Lung (tissue), 12 donors: ENCODE measurements around the gene THEMIS. TPM values are rescaled to one million over a fixed set of nuclear protein-coding genes. Genes with fewer than 3 reads are reported as not detected.
A peak's percentile ranks its signal among the peaks of the same experiment; 100 is the strongest.

Experiments used
- ATAC-seq: fragments of 200-7000 bp; cut with Tn5 transposase; one replicate; pipeline ENCODE4 v1.9.1; 2020; ENCODE audit warnings: moderate number of reproducible peaks; ENCODE audit not compliant: insufficient read depth, low FRiP score
- DNase-seq, 3 donors: peaks; one replicate each; pipeline ENCODE4 v3.0.0-alpha.2; 2013 to 2017
- H3K27ac ChIP-seq, 2 donors: one replicate each; pipeline ENCODE4 v1.5.1; 2013; ENCODE audit warnings: mild to moderate bottlenecking in 2 of 2, moderate library complexity in 2 of 2, control low read depth in 1 of 2, inconsistent platforms in 1 of 2, low read depth in 1 of 2, low read length in 1 of 2
- H3K27me3 ChIP-seq, 3 donors: one replicate each; pipeline ENCODE4 v1.5.1; 2013; ENCODE audit warnings: low read length in 2 of 3; ENCODE audit not compliant: control insufficient read depth in 3 of 3, insufficient read depth in 3 of 3
- H3K36me3 ChIP-seq, 4 donors: one replicate each; pipeline ENCODE4 v1.5.1; 2013; ENCODE audit warnings: low read length in 4 of 4, mild to moderate bottlenecking in 1 of 4, moderate library complexity in 1 of 4; ENCODE audit not compliant: control insufficient read depth in 4 of 4, insufficient read depth in 4 of 4
- H3K4me1 ChIP-seq, 5 donors: one replicate each; pipeline ENCODE4 v1.5.1; 2013; ENCODE audit warnings: low read length in 5 of 5, mild to moderate bottlenecking in 2 of 5, moderate library complexity in 1 of 5; ENCODE audit not compliant: control insufficient read depth in 5 of 5, insufficient read depth in 5 of 5
- H3K4me3 ChIP-seq: one replicate; pipeline ENCODE4 v1.5.1; 2013; ENCODE audit warnings: mild to moderate bottlenecking, control low read depth, moderate library complexity
- H3K9ac ChIP-seq, 2 donors: one replicate each; pipeline ENCODE4 v1.5.1; 2013; ENCODE audit warnings: low read length in 2 of 2, control low read depth in 1 of 2; ENCODE audit not compliant: insufficient read depth in 1 of 2
- H3K9me3 ChIP-seq, 4 donors: one replicate each; pipeline ENCODE4 v1.5.1; 2013; ENCODE audit warnings: low read length in 3 of 4, mild to moderate bottlenecking in 1 of 4, moderate library complexity in 1 of 4; ENCODE audit not compliant: control insufficient read depth in 4 of 4, insufficient read depth in 3 of 4
- WGBS, 2 donors: extraction: QIAGEN DNeasy Blood & Tissue Kit; methylation state at CpG; one replicate each; pipeline ENCODE4 v1.1.7; 2013; 5-methylcytosine and 5-hydroxymethylcytosine counted together
- polyA plus RNA-seq, 2 donors: library from polyadenylated mRNA; stranded (reverse); fragments of 200-250 nt; gene quantifications; one replicate each; pipeline ENCODE4 v1.2.1, GENCODE V29; 2013
- total RNA-seq, 2 donors: library from RNA; depleted of rRNA in 1 of 2; stranded (reverse); fragments of >200 nt in 1 of 2; gene quantifications; one replicate each; pipeline ENCODE4 v1.2.1, GENCODE V29; 2014 to 2021
- TF ChIP-seq, protein P1 (sequence below): IDR thresholded peaks from 2 replicates; pipeline ENCODE4 v1.5.1; 2012; ENCODE audit warnings: mild to moderate bottlenecking; ENCODE audit errors: control extremely low read depth, extremely low read depth
- donor health status: control.
- donor health status: control.
- donor health status: Bipolar disorder and iron deficiency.
- donor health status: healthy.
- donor health status: DM: yes; HTN: yes; CAD: no.

Gene THEMIS
- total and polyA plus RNA-seq, 4 donors = 0.22 to 0.86 (median 0.54) TPM

GRCh38 chr6:127725821-127726220, 175.0 kb downstream of the THEMIS start:
- no peaks in the 10 kb centered on the region for H3K36me3 ChIP-seq
- H3K27me3 ChIP-seq = no peaks in the 10 kb centered on the region
- no peak overlapping the region for H3K9ac ChIP-seq
- ATAC-seq = no peak
- 33 to 46% methylated on average over 1 of the region's 1 CpG for WGBS, 2 donors
- no peaks in the 10 kb centered on the region for H3K9me3 ChIP-seq
- no peak overlapping the region for H3K4me3 ChIP-seq
- TF ChIP-seq, protein P1, sequence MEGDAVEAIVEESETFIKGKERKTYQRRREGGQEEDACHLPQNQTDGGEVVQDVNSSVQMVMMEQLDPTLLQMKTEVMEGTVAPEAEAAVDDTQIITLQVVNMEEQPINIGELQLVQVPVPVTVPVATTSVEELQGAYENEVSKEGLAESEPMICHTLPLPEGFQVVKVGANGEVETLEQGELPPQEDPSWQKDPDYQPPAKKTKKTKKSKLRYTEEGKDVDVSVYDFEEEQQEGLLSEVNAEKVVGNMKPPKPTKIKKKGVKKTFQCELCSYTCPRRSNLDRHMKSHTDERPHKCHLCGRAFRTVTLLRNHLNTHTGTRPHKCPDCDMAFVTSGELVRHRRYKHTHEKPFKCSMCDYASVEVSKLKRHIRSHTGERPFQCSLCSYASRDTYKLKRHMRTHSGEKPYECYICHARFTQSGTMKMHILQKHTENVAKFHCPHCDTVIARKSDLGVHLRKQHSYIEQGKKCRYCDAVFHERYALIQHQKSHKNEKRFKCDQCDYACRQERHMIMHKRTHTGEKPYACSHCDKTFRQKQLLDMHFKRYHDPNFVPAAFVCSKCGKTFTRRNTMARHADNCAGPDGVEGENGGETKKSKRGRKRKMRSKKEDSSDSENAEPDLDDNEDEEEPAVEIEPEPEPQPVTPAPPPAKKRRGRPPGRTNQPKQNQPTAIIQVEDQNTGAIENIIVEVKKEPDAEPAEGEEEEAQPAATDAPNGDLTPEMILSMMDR = no peak
- H3K27ac ChIP-seq = no peak overlapping the region
- H3K4me1 ChIP-seq = peaks cover 0 to 3% (median 0%) of the 10 kb centered on the region in 5 donors
- DNase-seq = no peak

DNA sequence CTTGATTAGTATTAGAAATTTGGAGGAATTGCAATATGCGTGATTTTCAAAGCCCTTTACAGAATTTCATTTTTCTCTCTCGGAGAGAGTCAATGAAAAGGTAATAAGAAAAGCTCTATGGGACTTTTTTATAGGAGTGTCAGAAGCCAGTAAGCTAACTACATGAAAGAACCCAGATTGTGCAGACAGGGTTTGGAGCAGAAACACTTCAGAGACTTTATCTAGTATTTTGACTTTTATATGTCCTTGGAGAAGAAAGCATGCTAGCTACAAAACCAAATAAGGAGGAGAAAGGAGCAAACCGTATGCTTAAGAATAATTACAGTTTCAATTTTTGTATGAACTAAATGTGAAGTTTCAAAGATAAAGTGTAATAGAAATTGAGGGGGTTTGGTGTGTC, 182.2 kb downstream of the THEMIS start:
- Histone ChIP-seq H3K4me3 (no peak overlapping the region), H3K36me3 (no peaks in the 10 kb centered on the region), H3K9me3 (no peaks in the 10 kb centered on the region), H3K9ac (no peak overlapping the region), H3K27me3 (no peaks in the 10 kb centered on the region), H3K27ac (no peak overlapping the region), H3K4me1 (peaks cover 0 to 3% (median 0%) of the 10 kb centered on the region in 5 donors)
- TF ChIP-seq, protein P1 = no peak
- WGBS, 2 donors = 86 to 88% methylated on average over 3 of the region's 3 CpGs
- no peak for DNase-seq
- ATAC-seq = no peak

DNA sequence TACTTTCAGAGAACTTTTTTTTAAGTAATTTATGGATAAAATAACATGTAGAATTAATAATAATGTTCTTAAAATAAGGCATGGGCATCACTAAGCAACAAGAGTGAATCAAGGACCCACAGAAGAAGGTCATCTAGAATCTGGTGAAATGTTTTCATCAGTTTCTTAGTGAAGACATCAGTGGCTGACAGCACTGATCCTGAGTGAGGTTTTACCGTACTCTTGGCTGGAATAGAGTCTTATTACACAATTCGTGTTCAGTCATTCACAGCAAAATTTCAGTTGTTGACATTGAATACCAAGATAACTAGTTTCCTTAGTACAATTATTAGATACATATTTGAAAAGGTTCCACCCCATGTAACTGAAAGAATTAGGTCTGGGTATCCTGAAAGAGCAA, 183.5 kb downstream of the THEMIS start:
- TF ChIP-seq, protein P1 = no peak
- no peak for ATAC-seq
- H3K4me3 ChIP-seq = no peak overlapping the region
- WGBS, 2 donors = 59 to 65% methylated on average over 2 of the region's 2 CpGs
- no peak overlapping the region for H3K9ac ChIP-seq
- H3K36me3 ChIP-seq = no peaks in the 10 kb centered on the region
- H3K4me1 ChIP-seq = peaks cover 0 to 3% (median 0%) of the 10 kb centered on the region in 5 donors
- H3K27ac ChIP-seq = no peak overlapping the region
- no peaks in the 10 kb centered on the region for H3K9me3 ChIP-seq
- DNase-seq = peak in 1 of 3 donors; percentile 32
- H3K27me3 ChIP-seq = no peaks in the 10 kb centered on the region

- Histone ChIP-seq H3K27me3 (no peaks in the 10 kb centered on the region), H3K9me3 (no peaks in the 10 kb centered on the region), H3K36me3 (no peaks in the 10 kb centered on the region), H3K27ac (no peak overlapping the region), H3K9ac (no peak overlapping the region), H3K4me1 (no peaks in the 10 kb centered on the region), H3K4me3 (no peak overlapping the region)
- TF ChIP-seq, protein P1 = no peak
- DNase-seq (no peak), ATAC-seq (no peak)
- 69 to 84% methylated on average over 2 of the region's 2 CpGs for WGBS, 2 donors
These were observed 184.4 kb downstream of the THEMIS start for GRCh38 chr6:127716465-127716864.
